ENCODE results near the gene APC2.

GRCh38 chr19:1424192-1424955 is 25.5 kb upstream of the APC2 start:
- TF ChIP-seq CTCF (IDR thresholded peaks at IDR 0.05) (no peak), POLR2A (IDR thresholded peaks at IDR 0.05) (no peak)
